HCT116 (cell line): Measurements from ENCODE around the gene UNC80. TPM values are rescaled to one million over a fixed set of nuclear protein-coding genes. Genes with fewer than 3 reads are reported as not detected.

ENCODE experiments used
- ATAC-seq: fragments of 200-7000 bp; cut with Tn5 transposase; 2 replicates; pipeline ENCODE4 v1.9.1; 2020; ENCODE audit warnings: mild to moderate bottlenecking, moderate library complexity
- BruUV-seq: library from RNA; stranded (reverse); fragments of 400-500 nt; replicated peaks from 2 replicates; lab custom pipeline; 2021; lab: Mats Ljungman, UMichigan
- CTCF ChIA-PET: fragments of 300-600 bp; sonication (Branson Sonifier 250); formaldehyde crosslinking; loops from one replicate; lab custom pipeline; 2021; ENCODE audit warnings: antibody characterized with exemption; lab: Charles Lee
- POLR2A ChIA-PET: fragments of 300-600, 350-600 bp; sonication (Branson Sonifier 250); formaldehyde crosslinking; loops from one replicate; lab custom pipeline; 2021; ENCODE audit warnings: antibody characterized with exemption; lab: Charles Lee
- RAD21 ChIA-PET, 2 experiments: fragments of 300-600 bp; sonication (Branson Sonifier 250); formaldehyde crosslinking; loops; one replicate each; lab custom pipeline; 2023; ENCODE audit warnings: low total read pairs in 2 of 2; ENCODE audit not compliant: uncharacterized antibody in 2 of 2, unreplicated experiment in 2 of 2, low non-redundant PET in 1 of 2; lab: Charles Lee
- DNase-seq: peaks from one replicate; pipeline ENCODE4 v3.0.0-alpha.2; 2010; ENCODE audit warnings: low read depth, low spot score
- H2AFZ ChIP-seq: fragments of 200-600 bp; shearing (Covaris generic), sonication (generic); 2 replicates; pipeline ENCODE4 v1.6.1; 2017; ENCODE audit warnings: low read depth, mixed run types, mixed read lengths, antibody characterized with exemption, low read length; ENCODE audit not compliant: poor library complexity, severe bottlenecking
- H3K27ac ChIP-seq: 2 replicates; pipeline ENCODE4 v1.5.1; 2012; ENCODE audit warnings: low read depth, low read length
- H3K27me3 ChIP-seq: fragments of 200-600 bp; sonication (generic); 2 replicates; pipeline ENCODE4 v1.6.1; 2016; ENCODE audit warnings: mixed run types, low read length, mixed read lengths; ENCODE audit not compliant: insufficient read depth
- H3K36me3 ChIP-seq, 2 experiments: fragments of 200-500 bp in 1 of 2; fragments of 200-600 bp in 1 of 2; sonication (Bioruptor generic) in 1 of 2; sonication (generic) in 1 of 2; 2 replicates each; pipeline versions ENCODE4 v1.5.1 to v1.6.1; 2014 to 2016; ENCODE audit warnings: low read length in 2 of 2, inconsistent platforms in 1 of 2, mixed read lengths in 1 of 2, mixed run types in 1 of 2; ENCODE audit not compliant: insufficient read depth in 2 of 2, control insufficient read depth in 1 of 2
- H3K4me1 ChIP-seq, 2 experiments: fragments of 200-600 bp in 1 of 2; sonication (generic) in 1 of 2; 2 replicates each; pipeline versions ENCODE4 v1.5.1 to v1.6.1; 2012 to 2017; ENCODE audit warnings: low read length in 2 of 2, inconsistent platforms in 1 of 2, mild to moderate bottlenecking in 1 of 2, mixed read lengths in 1 of 2, mixed run types in 1 of 2, moderate library complexity in 1 of 2; ENCODE audit not compliant: insufficient read depth in 2 of 2, control insufficient read depth in 1 of 2
- H3K4me2 ChIP-seq: fragments of 200-600 bp; sonication (generic); 2 replicates; pipeline ENCODE4 v1.6.1; 2017; ENCODE audit warnings: mixed run types, low read length, mixed read lengths
- H3K4me3 ChIP-seq, 2 experiments: fragments of 200-600 bp in 1 of 2; sonication (generic) in 1 of 2; replicated peaks in 1 of 2; 2 replicates each; pipeline ENCODE4 v1.5.1; 2011 to 2016; ENCODE audit warnings: low read length in 2 of 2, control low read depth in 1 of 2, low read depth in 1 of 2, mild to moderate bottlenecking in 1 of 2, mixed read lengths in 1 of 2, mixed run types in 1 of 2
- H3K79me2 ChIP-seq: fragments of 200-600 bp; sonication (generic); 2 replicates; pipeline ENCODE4 v1.6.1; 2017; ENCODE audit warnings: mild to moderate bottlenecking, mixed run types, low read length, moderate library complexity, mixed read lengths; ENCODE audit not compliant: insufficient read depth
- H3K9ac ChIP-seq: fragments of 200-600 bp; sonication (generic); 2 replicates; pipeline ENCODE4 v1.6.1; 2016; ENCODE audit warnings: low read length, mixed read lengths
- H3K9me2 ChIP-seq: fragments of 200-600 bp; sonication (generic), shearing (Covaris generic); 2 replicates; pipeline ENCODE4 v1.6.1; 2017; ENCODE audit warnings: mixed run types, mild to moderate bottlenecking, moderate library complexity; ENCODE audit not compliant: insufficient read depth
- H3K9me3 ChIP-seq, 2 experiments: fragments of 200-500 bp in 1 of 2; fragments of 200-600 bp in 1 of 2; sonication (Bioruptor generic) in 1 of 2; sonication (generic) in 1 of 2; 2 replicates each; pipeline ENCODE4 v1.6.1; 2014 to 2017; ENCODE audit warnings: low read length in 2 of 2, mixed read lengths in 2 of 2, inconsistent platforms in 1 of 2, low read depth in 1 of 2, mild to moderate bottlenecking in 1 of 2, mixed run types in 1 of 2, moderate library complexity in 1 of 2; ENCODE audit not compliant: control insufficient read depth in 1 of 2, insufficient read depth in 1 of 2
- H4K20me1 ChIP-seq: fragments of 200-600 bp; sonication (generic), shearing (Covaris generic); 2 replicates; pipeline ENCODE4 v1.6.1; 2017; ENCODE audit warnings: mixed run types, mild to moderate bottlenecking, moderate library complexity; ENCODE audit not compliant: insufficient read depth
- CEBPB ChIP-seq: IDR thresholded peaks from 2 replicates; pipeline ENCODE4 v1.6.1; 2012; ENCODE audit warnings: low read depth
- ELF1 ChIP-seq: IDR thresholded peaks from 2 replicates; pipeline ENCODE4 v1.6.1; 2012; ENCODE audit warnings: low read depth, borderline replicate concordance
- JUND ChIP-seq: IDR thresholded peaks from 2 replicates; pipeline ENCODE4 v1.6.1; 2012
- POLR2AphosphoS5 ChIP-seq: IDR thresholded peaks from 2 replicates; pipeline ENCODE4 v1.6.1; 2011; ENCODE audit warnings: mild to moderate bottlenecking, low read depth, low read length, moderate library complexity
- RAD21 ChIP-seq: IDR thresholded peaks from 2 replicates; pipeline ENCODE4 v1.6.1; 2012; ENCODE audit warnings: low read depth, mild to moderate bottlenecking
- SRF ChIP-seq: IDR thresholded peaks from 2 replicates; pipeline ENCODE4 v1.6.1; 2012; ENCODE audit warnings: low read depth
- intact Hi-C: fragments of 100-400 bp; cut with micrococcal nuclease; formaldehyde crosslinking; loops from 2 replicates; pipeline ENCODE4 v1.10.0; 2022
- total RNA-seq: library from RNA; stranded (reverse); gene quantifications from one replicate; pipeline ENCODE4 v1.2.1, GENCODE V29; 2021; ENCODE audit not compliant: unreplicated experiment
- TF ChIP-seq, protein P1 (sequence below): IDR thresholded peaks from 2 replicates; pipeline ENCODE4 v1.6.1; 2012
- TF ChIP-seq, protein P2 (sequence below): IDR thresholded peaks from 2 replicates; pipeline ENCODE4 v1.6.1; 2012

UNC80 gene
- total RNA-seq, 1 experiment from 2014 or later = not detected

DNA sequence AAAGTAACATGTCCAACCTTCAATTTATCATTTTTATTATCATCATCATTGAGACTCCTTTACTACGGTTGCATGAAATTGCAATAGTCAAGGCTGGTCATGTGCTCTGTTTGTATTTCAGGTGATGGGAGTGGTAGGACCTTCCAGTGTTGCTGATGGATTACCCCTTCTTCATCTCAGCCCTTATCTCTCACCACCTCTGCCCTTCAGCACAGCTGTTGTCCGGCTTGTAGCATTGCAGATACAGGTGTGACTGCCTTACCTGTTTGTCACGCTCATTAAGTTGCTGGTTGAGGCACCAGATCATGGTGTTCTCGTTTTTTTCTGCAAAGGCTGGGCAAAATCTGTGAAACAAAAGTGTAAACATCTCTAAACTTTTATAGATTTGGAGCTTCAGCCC lies 199.1 kb downstream of the UNC80 start:
- H3K4me2 ChIP-seq = no peak overlapping the region
- H3K27me3 ChIP-seq = no peaks in the 10 kb centered on the region
- H3K4me1 ChIP-seq = no peaks in the 10 kb centered on the region
- no peaks in the 10 kb centered on the region for H4K20me1 ChIP-seq
- intact Hi-C loops = no loop called here
- H3K9ac ChIP-seq = no peak overlapping the region
- H3K9me3 ChIP-seq = no peaks in the 10 kb centered on the region
- no peak for DNase-seq
- no peak for TF ChIP-seq JUND
- TF ChIP-seq, protein P1, sequence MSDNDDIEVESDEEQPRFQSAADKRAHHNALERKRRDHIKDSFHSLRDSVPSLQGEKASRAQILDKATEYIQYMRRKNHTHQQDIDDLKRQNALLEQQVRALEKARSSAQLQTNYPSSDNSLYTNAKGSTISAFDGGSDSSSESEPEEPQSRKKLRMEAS = no peak
- TF ChIP-seq POLR2AphosphoS5 = no peak
- TF ChIP-seq SRF = no peak
- TF ChIP-seq, protein P2, sequence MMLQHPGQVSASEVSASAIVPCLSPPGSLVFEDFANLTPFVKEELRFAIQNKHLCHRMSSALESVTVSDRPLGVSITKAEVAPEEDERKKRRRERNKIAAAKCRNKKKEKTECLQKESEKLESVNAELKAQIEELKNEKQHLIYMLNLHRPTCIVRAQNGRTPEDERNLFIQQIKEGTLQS = no peak
- no peak for TF ChIP-seq CEBPB
- no peak overlapping the region for H3K27ac ChIP-seq
- H2AFZ ChIP-seq = no peak overlapping the region
- no peak overlapping the region for H3K4me3 ChIP-seq
- no TSS peak for BruUV-seq
- ChIA-PET POLR2A (no interaction called here), RAD21 (interaction anchor here in 1 of 2 experiments (0.7 kb wide), 1 partner anchor 545 kb away, joined by 3 read pairs; no protein-coding TSS in a partner anchor), CTCF (interaction anchor here (2.7 kb wide), 1 partner anchor 10 kb away, joined by 9 read pairs; no protein-coding TSS in a partner anchor)
- no peaks in the 10 kb centered on the region for H3K79me2 ChIP-seq
- no peaks in the 10 kb centered on the region for H3K36me3 ChIP-seq
- no peaks in the 10 kb centered on the region for H3K9me2 ChIP-seq
- ATAC-seq = no peak

DNA sequence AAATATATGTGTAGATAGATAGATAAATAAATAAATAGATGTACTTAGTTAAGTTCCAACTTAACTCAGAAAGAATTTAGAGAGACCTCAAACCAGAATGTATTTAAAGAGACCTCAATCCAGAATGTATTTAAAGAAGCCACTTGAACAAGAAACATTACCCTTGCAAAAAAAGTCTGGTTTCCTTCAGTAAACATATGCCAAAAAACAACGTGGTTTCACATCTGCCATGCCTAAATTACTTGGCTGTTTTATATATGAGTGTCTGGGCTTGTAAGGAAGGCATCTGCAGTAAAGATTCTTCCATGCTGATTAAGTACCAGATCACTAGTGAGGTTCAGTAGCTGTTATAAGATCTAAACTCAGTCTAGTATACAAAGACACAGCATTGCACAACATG lies 201.7 kb downstream of the UNC80 start:
- no TSS peak for BruUV-seq
- no peak for DNase-seq

More for the DNA sequence above, 201.7 kb downstream of the UNC80 start:
- intact Hi-C loops = no loop called here
- Histone ChIP-seq H3K9ac (no peak overlapping the region), H2AFZ (no peak overlapping the region), H3K4me3 (no peak overlapping the region)
- no peak for TF ChIP-seq RAD21
- no peak for TF ChIP-seq ELF1
- TF ChIP-seq, all 23 proteins: peak for 0
- ChIA-PET CTCF (no interaction called here), RAD21 (no interaction called here), POLR2A (no interaction called here)
- no peaks in the 10 kb centered on the region for H3K79me2 ChIP-seq
- no peaks in the 10 kb centered on the region for H3K27me3 ChIP-seq
- no peak for ATAC-seq
- H3K4me2 ChIP-seq = no peak overlapping the region
- no peak overlapping the region for H3K27ac ChIP-seq
- no peaks in the 10 kb centered on the region for H4K20me1 ChIP-seq
- no peaks in the 10 kb centered on the region for H3K9me3 ChIP-seq
- no peaks in the 10 kb centered on the region for H3K9me2 ChIP-seq
- no peaks in the 10 kb centered on the region for H3K36me3 ChIP-seq
- no peaks in the 10 kb centered on the region for H3K4me1 ChIP-seq
